ENCODE results near the gene PARL.
A peak's percentile ranks its signal among the peaks of the same experiment; 100 is the strongest.

PARL gene

GRCh38 chr3:183884427-183885296, at the start of gene PARL:
Gene PARL (minus strand): TSS chr3:183884880. CDS start chr3:183884846, 34 bp downstream.
- peak; percentile 91 to 95 for DNase-seq (ENCODE audit: low read depth in 2 of 2)

GRCh38 chr3:183933160-183933559, 48.5 kb upstream of the PARL start:
- DNase-seq (ENCODE audit: low read depth in 2 of 2): no peak

GRCh38 chr3:183931881-183932280, 47.2 kb upstream of the PARL start:
- no peak for DNase-seq (ENCODE audit: low read depth in 2 of 2)

GRCh38 chr3:183930086-183930485, 45.4 kb upstream of the PARL start:
- DNase-seq (ENCODE audit: low read depth in 2 of 2): no peak

- no peak for DNase-seq (ENCODE audit: low read depth in 2 of 2)
Measured at GRCh38 chr3:183927059-183927458, 42.4 kb upstream of the PARL start.

GRCh38 chr3:183924956-183925355, 40.3 kb upstream of the PARL start:
- no peak for DNase-seq (ENCODE audit: low read depth in 2 of 2)

GRCh38 chr3:183924543-183924942, 39.9 kb upstream of the PARL start:
- DNase-seq (ENCODE audit: low read depth in 2 of 2): no peak

GRCh38 chr3:183922421-183922820, 37.7 kb upstream of the PARL start:
- no peak for DNase-seq (ENCODE audit: low read depth in 2 of 2)

- no peak for DNase-seq (ENCODE audit: low read depth in 2 of 2)
Measured at GRCh38 chr3:183921096-183921495, 36.4 kb upstream of the PARL start.

- DNase-seq (ENCODE audit: low read depth in 2 of 2): no peak
Measured at GRCh38 chr3:183920416-183920815, 35.7 kb upstream of the PARL start.

GRCh38 chr3:183918178-183918577, 33.5 kb upstream of the PARL start:
- DNase-seq (ENCODE audit: low read depth in 2 of 2): no peak

GRCh38 chr3:183917776-183918175, 33.1 kb upstream of the PARL start:
- DNase-seq (ENCODE audit: low read depth in 2 of 2): no peak

- DNase-seq (ENCODE audit: low read depth in 2 of 2): no peak
Measured at GRCh38 chr3:183914856-183915255, 30.2 kb upstream of the PARL start.

GRCh38 chr3:183913580-183913920, 28.9 kb upstream of the PARL start:
- DNase-seq (ENCODE audit: low read depth in 2 of 2): no peak

- DNase-seq (ENCODE audit: low read depth in 2 of 2): no peak
Measured at GRCh38 chr3:183912895-183913579, 28.4 kb upstream of the PARL start.

GRCh38 chr3:183911763-183912506, 27.3 kb upstream of the PARL start:
- no peak for DNase-seq (ENCODE audit: low read depth in 2 of 2)

GRCh38 chr3:183911087-183911486, 26.4 kb upstream of the PARL start:
- no peak for DNase-seq (ENCODE audit: low read depth in 2 of 2)

GRCh38 chr3:183909030-183909600, 24.4 kb upstream of the PARL start:
- DNase-seq (ENCODE audit: low read depth in 2 of 2): no peak

- DNase-seq (ENCODE audit: low read depth in 2 of 2): no peak
Measured at GRCh38 chr3:183907911-183908331, 23.2 kb upstream of the PARL start.

- DNase-seq (ENCODE audit: low read depth in 2 of 2): no peak
Measured at GRCh38 chr3:183907176-183907575, 22.5 kb upstream of the PARL start.

- no peak for DNase-seq (ENCODE audit: low read depth in 2 of 2)
Measured at GRCh38 chr3:183906234-183906921, 21.7 kb upstream of the PARL start.
